Stimulated activated CD4-positive, alpha-beta T cell treated with anti-CD3 and anti-CD28 coated beads, Interleukin-2, amount 100 ng/mL, for 4 hours (primary cell): ENCODE data around the gene C16orf96.
"Not testable (repeated sequence)": the region's sequence is repeated elsewhere in the genome, so short reads cannot be mapped to it uniquely, and the experiment has no call there.

Source experiments
- DNase-seq: peaks from one replicate; pipeline ENCODE4 v3.0.0-alpha.2; 2020; ENCODE audit warnings: low read depth

The C16orf96 gene

DNA sequence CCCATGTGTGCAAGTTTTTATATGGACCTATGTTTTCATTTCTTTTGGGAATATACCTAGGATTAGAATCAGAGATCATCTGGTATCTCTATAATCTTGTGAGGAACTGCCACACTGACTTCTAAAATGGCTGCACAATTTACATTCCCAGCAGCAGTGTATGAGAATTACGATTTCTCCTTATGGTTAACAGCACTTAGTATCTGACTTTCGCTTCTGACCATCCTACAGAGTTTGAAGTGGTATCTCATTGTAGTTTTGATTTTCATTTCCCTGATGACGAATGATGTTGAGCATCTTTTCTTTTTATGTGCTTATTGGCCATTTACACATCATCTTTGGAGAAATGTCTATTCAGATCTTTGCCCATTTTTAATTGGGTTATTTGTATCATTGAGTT lies 10.0 kb downstream of the C16orf96 start:
- DNase-seq = no peak

DNA sequence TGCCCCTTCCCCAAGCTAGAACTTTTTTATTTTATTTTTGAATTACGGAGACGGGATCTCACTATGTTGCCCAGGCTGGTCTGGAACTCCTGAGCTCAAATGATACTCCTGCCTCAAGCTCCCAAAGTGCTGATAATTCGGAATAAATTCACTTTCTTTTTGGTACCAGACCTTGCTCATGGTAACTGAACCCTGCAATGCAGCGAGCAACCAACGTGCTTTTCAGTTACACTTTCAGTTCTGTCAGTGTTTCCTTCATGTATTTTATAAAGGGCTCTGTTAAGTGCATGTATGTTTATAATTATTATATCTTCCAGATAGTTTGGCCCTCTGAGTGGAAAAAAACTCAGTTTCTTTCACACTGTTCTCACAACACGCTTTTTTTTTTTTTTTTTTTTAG lies 13.9 kb downstream of the C16orf96 start:
- no peak for DNase-seq

DNA sequence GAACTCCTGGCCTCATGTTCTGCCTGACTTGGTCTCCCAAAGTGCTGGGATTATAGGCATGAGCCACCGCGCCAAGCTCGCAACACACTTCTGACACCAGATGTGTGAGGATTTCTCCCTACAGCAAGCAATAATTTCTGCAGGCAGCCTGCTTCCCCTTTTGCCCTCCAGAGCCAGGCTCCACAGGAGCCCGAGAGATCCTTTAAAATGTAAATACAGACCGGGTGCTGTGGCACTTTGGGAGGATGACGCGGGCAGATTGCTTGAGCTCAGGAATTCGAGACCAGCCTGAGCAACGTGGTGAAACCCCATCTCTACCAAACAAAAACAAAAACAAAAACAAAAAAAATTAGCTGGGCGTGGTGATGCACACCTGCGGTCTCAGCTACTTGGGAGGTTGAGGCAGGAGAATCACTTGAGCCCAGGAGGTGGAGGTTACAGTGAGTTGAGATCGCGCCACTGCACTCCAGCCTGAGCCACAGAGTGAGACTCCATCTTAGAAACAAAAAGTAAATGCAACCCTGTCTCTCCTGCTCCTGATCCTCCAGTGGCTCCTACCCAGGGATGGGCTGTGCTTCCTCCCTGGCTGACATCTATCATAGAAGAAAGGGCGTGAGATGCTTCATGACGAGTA lies 14.7 kb downstream of the C16orf96 start:
- DNase-seq = no peak

DNA sequence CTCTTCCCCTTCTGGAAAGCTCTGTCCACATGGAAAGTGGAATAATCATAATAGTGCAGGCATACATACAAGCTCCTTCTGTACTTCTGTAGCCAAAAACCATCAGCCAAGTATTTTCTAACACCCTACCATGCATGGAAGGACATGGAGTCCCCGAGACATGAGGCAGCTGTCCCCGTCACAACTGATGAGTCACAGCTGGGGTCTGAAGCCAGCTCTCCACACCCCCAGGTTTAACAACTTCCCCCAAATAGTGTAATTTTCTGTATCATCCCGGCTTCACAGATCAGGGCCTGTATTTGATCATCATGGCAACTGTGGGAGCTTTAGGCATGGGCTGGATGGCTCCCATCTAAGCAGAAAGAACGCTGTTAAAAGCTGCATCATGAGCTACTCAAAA lies 16.6 kb downstream of the C16orf96 start:
- DNase-seq = no peak

DNA sequence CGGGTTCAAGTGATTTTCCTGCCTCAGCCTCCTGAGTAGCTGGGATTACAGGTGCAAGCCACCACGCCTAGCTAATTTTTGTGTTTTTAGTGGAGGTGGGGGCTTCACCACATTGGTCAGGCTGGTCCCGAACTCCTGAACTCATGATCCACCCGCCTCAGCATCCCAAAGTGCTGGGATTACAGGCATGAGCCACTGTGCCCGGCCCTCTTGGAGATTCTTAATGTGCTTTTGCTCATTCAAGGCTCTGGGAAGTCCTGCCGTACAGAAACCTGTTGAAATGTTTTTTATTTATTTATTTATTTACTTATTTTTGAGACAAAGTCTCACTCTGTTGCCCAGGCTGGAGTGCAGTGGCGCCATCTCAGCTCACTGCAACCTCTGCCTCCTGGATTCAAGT lies 17.8 kb downstream of the C16orf96 start:
- DNase-seq = not testable (repeated sequence)

DNA sequence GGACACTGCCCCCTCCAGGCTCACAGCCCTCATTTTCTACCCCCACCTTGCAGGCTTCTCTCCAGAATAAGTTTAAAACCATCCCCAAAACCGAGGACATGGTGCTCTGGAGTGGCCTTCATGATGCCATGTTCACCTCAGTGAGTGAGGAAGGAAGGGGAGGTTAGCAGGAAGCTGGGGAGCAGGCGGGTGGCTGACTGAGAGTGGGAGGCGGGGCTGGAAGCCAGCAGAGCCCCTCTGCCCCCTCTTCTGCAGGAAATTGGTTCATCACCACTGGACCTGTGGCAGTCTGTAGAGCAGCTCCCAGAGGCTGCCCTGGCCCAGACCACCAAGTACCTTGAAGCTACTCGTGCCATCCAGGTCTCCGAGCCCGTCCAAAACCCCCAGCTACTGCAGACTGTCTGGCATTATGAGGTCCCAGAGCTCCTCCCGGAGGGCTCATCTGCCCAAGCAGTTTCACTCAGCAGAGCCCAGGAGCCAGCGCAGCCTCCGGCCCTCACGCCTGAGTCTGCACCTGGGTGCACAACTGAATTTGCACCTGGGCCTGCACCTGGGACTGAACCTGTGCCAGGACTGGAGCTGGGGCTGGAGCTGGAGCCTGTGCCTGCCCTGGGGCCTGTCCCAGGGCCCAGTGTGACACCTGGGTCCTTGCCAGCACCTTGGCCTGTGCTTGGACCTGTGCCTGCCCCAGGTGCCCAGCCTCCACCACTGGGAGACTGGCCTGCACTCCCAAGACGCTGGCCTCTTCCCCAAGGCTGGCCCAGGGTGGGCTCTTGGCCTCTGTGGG lies 19.0 kb downstream of the C16orf96 start:
- DNase-seq = no peak

DNA sequence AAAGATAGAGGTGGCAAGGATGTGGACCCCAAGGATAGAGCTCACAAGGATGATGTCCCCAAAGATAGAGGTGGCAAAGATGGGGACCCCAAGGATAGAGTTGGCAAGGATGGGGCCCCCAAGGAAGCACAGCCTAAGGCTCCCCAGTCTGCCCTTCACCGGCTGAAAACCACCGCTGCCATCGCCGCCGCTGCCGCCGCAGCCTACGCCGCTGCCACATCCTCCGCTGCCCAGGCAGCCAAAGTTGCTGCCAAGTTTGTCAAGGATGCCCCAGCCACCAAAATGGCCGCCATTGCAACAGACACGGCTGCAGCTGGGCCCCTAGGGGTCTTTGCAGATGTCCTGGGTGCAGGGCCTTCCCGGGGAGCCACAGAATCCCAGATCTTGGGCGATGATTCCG lies 19.9 kb downstream of the C16orf96 start:
- DNase-seq = no peak

DNA sequence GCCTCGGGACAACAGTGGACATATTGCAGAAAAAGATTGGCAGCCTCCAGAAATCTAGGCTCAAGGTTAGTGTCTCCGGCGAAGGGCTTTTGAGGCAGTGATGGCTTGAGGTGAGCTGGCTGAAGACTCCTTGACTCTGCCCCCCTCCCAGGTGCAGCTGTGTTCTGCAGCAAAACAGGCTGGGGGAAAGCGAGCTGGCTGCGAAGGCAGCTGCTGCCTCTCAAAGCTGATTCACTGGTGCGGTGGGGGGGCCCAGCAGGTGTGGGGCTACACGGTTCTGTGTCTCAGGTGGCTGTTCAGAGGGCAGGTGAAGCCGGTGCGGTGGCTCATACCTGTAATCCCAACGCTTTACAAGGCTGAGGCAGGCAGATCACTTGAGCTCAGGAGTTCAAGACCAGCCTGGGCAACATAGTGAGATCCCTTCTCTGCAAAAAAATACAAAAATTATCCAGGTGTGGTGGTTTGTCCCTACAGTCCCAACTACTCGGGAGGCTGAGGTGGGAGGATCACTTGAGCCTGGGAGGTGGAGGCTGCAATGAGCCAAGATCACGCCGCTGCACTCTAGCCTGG lies 22.9 kb downstream of the C16orf96 start:
- no peak for DNase-seq

DNA sequence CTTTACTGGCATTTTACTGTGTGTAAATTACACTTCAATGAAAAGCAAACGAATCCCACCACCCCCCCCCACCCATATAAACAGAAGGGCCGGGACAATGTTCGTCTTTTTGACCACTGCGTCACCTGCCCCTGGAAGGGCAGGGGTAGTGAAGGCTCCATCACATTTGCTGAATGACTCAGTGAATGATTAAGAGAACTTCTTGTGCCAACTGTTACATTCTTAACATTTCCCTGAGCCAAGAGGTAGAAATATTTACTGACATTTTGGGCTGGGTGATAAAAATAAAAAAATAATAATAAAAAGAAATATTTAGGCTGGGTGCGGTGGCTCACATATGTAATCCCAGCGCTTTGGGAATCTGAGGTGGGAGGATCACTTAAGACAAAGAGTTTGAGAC lies 24.1 kb downstream of the C16orf96 start:
- no peak for DNase-seq

DNA sequence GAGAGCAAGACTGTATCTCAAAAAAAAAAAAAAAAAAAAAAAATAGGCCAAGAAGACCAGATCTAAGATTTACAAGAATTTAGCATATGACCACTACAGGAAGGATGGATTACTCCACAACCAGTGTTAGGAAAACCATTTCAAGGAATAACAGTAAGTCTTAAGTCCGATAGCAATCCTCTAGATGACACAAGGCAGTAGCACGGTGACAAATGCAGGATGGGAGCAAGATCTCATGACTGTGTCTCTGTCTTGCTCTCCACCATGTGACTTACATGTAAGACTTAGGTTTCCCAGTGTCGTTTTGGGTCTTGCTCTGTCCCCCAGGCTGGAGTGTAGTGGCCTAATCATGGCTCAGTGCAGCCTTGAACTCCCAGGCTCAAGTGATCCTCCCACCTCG lies 27.8 kb downstream of the C16orf96 start:
- no peak for DNase-seq

DNA sequence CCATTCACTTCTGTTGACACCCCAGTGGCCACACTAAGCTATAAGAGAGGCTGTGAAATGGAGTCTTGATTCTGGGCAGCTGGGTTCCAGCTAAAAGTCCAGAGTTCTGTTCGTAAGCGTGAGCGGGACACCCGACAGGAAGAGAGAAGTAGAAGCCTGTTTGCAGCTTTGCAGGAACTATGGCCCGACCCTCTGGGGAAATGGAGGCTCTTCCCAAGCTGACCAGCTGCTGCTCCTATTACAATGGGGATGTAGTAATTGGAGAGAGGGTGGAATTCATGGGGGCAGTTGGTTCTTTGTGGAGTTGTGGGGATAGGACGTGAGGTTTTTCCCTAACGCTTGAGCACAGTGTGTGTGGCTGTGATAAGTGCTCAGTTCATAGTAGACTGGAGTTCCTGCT lies 30.2 kb downstream of the C16orf96 start:
- DNase-seq = no peak

DNA sequence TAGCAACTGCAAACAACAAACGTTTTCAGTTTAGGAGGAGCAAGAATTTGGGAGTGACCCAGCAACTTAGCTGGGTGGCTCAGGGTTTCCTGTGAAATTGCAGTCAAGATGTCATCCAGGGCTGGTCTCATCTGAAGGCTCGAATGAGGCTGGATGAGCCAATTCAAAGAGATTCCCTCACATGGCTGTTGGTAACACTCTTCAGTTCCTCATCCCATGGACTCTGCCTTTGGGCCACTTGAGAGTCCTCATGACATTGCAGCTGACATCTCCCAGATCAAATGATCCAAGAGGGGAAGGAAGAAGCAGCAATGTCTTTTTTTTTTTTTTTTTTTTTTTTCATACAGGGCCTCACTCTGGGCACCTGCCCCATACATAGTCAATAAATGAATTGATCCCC lies 32.2 kb downstream of the C16orf96 start:
- no peak for DNase-seq

DNA sequence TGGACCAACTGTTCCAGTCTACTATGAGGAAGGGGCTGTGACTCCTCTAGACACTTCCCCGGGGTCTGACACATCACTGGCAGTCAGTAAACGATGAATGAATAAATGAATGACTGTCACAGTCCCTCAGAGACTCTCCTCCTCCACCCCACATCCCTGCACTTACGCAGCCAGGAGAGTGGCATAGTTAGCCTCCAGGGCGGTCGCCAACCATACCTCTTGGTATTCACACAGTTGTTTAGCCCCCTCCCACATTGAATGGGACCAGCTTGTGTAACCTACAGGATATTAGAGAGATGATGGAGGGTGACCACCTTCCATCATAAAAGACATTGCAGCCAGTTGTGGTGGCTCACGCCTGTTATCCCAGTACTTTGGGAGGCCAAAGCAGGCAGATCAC lies 32.8 kb downstream of the C16orf96 start:
- DNase-seq = no peak

DNA sequence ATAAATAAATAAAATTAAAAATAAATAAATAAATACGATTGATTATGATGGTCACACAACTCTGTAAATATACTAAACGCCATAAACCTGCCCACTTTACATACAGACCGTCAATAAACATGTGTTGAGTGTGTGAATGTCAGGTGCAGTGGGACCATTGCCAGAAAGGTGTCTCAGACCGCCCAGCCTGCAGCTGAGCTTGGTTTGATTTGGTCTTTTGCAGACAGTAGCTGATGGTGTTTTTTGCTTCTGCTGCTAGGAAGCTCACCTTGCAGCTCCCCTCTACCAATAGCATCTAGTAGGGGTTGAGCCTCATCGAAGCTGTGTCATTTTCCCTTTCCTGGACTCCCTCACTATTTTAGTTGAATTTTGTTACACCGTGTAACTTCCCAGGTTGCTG lies 35.1 kb downstream of the C16orf96 start:
- DNase-seq = no peak

DNA sequence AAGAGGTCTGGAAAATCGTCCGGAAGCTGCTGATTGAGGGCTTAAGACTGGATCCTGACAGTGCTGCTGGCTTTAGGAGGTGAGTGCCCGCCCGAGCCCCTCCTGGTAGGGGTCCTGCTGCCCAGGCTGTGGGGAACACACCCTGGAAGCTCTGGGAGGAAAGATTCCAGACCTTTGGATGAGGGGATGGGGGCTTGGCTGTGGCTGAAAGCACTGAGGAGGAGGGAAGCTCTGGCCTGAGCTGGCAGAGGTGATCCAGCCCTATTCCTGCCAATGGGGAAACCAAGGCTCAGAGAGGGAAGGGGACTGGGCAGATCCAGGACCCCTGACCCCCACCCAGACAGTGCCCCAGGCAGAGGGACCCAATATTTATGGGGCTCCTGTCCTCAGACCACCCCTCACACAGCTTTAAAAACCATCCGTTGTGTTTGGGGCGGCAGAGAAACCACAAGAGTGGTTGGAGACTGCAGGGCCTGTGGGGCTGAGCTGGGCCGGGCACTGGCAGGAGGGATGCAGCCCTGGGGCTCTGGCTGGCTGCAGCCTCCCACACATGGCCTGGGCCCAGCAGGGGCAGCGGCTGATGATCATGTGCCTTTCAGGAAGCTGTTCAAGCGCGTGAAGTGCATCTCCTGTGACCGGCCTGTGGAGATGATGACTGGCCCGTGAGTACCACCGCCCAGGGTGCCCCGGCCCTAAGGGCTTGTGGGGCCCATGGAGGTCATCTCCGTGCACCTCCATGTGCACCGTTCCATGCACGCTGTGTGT lies 35.7 kb downstream of the C16orf96 start:
- DNase-seq = no peak

DNA sequence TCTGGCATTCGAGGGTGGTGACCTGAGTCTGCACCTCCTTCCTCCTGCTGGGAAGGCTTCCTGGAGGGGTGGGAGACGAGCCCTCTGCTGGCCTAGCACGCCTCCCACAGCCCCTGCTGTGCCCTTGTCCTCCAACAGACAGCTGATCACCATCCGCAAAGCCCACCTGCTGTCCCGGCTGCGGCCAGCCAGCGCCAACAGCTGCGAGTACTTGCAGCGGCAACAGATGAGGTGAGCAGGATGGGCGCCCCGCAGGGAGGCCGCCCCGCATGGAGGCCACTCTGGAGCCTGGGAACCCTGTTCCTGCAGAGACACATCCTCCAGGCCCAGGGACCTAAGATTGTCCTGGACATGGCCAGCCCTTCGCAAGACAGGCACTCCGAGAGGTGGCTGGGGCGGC lies 36.9 kb downstream of the C16orf96 start:
- DNase-seq = no peak

DNA sequence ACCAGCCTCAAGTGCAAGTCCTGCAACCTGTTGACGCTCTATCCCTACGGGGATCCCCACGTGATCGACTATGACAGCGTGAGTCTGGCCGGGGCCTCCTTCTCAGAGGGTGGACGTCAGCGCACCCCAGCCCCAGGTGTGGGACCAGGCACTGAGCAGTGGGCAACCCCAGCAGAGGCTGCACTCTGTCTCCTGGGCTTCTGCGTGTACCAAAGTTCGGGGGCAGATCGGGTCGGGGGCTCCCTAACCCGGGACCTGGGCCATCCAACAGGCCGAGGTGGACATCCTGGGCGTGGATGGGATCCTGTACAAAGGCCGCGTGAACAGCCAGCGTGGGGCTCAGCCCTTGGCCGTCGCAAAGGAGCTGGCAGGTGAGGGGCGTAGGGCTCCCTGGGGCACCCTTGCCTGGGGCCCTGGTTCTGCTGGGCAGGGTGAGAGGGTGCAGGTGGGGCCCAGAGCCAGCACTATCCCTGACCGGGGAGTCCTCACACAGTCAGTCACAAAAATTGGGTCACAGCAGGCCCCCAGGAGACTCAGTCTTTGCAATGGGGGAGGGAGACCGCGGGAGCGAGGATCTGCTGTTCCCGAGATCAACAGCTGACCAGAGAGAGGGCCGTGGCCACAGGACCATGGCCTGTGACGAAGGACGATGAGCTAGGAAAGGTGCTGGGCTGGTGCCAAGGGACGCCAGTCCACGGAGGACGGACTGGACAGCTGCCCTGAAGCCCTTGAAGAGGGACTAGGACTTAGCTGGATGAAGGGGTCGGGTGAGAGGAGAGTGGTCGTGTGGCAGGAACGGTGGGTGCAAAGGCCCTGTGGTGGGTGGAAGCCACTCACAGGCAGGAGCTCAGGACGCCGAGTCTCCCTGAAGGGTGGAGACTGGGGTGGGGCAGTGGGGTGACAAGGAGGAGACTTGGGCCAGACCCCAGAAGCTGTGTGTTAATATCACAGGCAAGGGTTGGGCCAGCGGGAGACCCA lies 38.6 kb downstream of the C16orf96 start:
- no peak for DNase-seq

DNA sequence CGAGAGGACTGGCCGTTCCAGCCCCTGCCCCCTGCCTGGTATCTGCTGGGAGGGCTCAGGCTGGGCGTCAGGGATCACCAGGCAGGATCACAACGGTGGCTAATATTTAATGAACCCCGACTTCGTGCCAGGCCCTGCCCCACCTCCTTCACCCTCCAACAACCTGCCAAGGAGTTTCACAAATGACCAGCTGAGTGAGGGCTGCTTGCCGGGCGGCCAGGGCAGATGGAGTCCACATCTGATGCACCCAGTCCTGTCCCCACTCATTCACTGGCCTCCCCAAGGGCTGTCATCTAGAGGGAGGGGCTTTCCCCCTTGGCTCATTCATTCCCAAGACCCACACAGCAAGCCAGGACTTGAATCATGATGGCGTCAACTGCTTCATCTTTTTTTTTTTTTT lies 41.0 kb downstream of the C16orf96 start:
- no peak for DNase-seq

DNA sequence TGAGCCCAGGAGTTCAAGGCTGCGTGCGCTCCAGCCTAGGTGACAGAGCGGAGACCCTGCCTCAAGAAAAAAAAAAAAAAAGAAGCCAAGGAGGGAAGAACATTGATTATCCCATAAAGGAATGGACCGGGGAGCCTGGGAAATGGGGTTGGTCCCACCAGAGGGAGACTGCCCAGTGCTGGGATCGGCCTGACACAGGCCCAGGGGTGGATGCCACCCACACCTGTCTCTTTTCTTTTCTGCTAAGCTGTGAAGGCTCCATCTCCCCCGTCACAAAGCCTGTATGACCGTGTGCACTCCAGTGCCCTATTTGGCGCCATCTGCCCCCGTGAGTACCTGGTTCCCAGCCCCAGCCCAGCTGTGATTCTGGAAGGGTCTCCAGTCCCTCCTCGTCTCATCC lies 42.9 kb downstream of the C16orf96 start:
- no peak for DNase-seq

DNA sequence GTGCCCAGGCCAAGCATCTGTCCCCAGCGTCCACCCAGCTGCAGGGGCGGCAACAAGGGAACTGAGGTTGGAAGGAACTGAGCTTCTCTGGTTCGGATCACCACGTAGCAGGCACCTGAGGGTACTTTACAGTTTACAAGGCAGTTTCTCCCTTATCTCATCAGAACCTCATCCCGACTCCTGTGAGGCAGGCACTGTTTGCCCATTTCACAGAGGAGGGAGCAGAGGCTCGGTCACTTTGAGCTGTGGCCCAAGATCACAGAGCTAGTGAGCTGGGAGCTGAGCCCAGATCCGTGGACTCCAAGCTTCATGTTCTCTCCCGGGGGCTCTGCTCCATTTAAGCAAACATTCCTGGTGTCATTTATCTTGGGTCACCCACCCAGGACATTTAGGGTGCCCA lies 43.4 kb downstream of the C16orf96 start:
- DNase-seq = no peak

DNA sequence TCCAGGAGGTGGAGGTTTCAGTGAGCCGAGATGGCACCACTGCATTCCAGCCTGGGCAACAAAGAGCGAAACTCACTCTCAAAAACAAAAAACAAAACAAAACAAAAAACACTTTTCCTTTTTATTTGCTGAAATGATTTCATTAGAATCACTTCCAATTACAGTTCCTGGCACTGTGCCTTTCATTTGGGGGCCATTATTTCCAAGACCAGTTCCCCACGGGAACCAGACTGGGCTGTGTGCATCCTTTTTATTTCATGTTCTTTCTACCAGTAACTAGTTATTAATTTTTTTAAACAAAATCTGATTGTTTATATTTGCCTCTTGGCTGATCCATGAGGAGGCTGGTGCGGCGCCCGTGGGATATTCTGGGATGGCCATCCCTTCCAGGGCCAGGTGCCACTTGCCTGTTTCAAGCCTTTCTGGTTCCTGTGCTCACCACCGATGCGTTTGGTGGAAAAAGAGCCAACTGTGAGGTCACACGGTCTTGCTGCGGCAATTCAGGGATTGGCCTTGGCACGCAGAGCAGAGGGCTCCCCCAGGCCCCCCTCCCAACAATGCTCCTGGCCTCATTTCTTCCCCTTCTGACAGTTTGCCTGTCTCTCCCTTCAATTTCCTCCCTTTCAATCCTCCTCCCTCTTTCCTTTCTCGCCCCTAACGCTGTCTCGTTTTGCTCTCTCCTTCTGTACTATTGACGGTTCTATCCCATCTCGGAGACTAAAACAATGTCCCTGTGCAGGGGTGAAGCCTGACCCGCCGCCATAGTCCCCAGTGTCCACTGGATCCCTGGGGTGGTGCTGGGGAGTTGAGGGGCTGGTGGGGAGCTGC lies 45.1 kb downstream of the C16orf96 start:
- no peak for DNase-seq
